Islet precursor cell (in vitro differentiated cells): ENCODE results near the gene ROPN1.
"Not testable (repeated sequence)": the region's sequence is repeated elsewhere in the genome, so short reads cannot be mapped to it uniquely, and the experiment has no call there.

Experiments
- DNase-seq: peaks from one replicate; pipeline ENCODE4 v3.0.0-alpha.2; 2018

ROPN1 gene

DNA sequence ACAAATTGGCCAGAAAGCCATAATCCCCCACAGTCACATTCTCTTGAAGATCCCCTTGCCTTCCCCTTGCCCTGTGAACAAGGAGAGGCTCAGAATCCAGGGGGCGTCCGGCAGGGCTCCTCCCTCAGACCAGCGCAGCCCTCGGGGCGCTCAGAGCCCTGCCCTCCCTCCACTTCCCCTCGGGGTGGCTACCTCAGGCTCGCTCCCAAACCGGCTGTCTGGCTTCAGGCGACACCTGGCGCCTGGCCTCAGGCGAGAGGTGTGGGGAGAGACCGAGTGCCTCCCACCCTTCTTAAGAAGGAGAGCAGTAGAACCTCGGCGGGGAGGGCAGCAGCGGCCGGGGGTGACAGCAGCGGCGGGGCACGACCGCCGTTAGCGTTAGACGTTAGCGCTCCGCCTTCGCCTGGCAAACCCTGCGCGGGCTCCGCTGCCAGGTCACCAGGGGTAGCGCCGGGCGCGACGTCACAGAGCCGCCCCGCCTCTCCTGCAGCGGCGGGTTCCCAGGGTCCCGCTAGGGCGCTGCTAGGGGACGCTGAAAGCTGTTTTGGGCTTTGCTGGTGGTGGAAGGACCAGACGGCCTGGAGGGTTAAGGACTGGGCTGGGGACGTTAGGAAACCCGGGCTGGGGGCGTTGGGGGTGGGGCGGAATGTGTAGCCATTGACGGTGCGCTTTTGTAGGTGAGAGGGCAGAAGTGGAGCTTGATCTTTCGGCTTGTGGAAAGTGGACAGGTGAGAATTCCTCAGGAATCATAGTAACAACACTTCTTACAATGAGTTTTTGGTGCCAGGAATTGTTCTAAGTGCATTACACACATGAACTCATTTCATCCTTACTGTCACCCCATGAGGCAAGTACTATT, at the start of gene ROPN1:
ROPN1 (minus strand) TSS at position 395 of the 859 bp plus-strand sequence. CDS start 11,643 bp downstream, outside the sequence.
- not testable (repeated sequence) for DNase-seq

DNA sequence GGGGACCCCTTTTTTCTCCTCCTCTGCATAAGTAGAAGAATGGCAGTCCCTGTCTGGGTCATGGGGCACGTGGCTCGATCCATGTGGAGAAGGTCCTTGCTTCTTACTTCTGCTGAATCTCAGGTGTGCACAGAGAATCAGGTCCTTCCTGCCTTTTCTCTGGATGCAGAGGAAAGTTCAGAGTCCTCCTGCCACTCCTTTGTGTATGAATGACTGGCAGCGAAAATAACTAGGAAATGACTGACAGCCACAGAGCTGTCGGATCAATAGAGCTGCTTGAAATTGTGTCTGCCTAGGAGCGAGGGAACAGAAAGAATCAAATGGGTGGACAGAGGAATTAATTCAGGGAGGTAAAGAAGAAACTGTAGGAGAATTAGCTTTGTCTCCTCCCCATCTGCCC, 49.6 kb upstream of the ROPN1 start:
- DNase-seq: no peak

DNA sequence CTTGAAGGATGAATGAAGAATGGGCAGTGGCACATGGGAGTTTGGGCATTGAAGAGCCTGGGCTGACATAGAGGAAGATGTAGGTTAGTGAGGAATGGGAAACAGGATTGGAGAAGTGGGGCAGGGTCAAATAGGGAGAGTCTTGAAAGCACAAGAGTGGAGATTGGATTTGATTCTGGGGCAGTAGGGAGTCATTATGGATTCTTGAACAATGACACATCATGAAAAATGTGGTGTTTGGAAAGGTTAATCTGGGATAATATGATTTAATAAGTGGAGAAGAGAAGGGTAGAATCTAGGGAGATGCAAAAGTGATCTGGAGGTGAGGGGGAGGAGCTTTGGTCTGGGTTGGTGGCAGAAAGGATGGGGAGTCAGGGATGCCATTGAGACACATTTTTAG, 45.4 kb upstream of the ROPN1 start:
- no peak for DNase-seq

DNA sequence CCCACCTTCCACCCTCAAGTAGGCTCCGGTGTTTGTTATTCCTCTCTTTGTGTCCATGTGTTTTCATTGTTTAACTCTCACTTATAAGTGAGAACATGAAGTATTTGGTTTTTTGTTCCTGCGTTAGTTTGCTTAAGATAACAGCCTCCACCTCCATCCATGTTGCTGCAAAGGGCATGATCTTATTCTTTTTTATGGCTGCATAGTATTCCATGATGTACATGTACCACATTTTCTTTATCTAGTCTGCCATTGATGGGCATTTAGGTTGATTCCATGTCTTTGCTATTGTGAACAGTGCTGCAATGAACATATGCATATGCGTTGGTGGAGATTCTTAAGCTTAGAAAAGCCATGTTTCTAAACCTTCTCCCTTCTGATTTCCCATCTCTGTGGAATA, 44.3 kb upstream of the ROPN1 start:
- not testable (repeated sequence) for DNase-seq

DNA sequence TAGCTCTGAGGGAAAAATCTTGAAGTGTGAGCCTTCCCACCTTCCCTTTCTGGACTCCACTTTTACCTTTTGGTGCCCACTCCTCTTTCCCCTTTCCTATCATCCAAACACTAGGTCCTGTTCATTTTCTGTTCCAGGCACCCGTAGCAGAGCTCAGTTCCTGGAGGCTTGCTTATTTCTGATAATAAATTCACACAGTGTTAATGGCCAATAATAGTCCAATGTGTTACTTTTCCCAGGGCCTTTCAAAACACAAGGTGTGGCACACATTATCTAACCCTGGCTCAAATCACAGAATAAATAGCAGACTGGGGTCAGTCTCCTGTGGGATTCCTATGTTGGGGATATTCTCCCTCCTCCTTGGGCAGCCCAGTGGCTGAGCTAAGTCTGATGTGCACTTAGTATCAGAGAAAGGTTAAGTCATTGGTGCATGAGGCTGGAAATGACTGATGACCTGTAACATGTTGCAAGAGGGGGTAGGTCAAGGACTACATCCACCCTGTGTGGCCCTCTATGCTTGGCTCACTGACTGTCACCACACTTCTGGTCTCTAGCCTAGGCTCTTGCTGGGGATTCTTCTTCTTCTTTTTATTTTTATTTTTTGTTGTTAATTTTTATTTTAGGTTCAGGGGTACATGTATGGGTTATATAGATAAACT, 43.7 kb upstream of the ROPN1 start:
- DNase-seq: no peak

DNA sequence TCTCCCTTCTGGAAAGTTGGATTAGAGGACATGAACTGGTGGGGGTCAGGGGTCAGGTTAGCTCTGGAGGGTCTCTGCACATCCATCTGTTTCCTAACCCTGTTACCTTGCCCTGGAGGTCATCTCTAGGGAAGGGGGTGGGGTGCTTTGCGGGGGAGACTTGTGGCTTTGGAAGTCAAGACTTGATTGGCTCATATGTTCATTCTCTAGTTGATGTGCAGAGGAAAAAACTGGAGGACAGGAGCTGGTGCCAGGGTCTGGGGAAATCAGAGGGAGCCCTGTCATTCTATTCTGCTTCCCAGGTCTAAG, 42.9 kb upstream of the ROPN1 start:
- no peak for DNase-seq

DNA sequence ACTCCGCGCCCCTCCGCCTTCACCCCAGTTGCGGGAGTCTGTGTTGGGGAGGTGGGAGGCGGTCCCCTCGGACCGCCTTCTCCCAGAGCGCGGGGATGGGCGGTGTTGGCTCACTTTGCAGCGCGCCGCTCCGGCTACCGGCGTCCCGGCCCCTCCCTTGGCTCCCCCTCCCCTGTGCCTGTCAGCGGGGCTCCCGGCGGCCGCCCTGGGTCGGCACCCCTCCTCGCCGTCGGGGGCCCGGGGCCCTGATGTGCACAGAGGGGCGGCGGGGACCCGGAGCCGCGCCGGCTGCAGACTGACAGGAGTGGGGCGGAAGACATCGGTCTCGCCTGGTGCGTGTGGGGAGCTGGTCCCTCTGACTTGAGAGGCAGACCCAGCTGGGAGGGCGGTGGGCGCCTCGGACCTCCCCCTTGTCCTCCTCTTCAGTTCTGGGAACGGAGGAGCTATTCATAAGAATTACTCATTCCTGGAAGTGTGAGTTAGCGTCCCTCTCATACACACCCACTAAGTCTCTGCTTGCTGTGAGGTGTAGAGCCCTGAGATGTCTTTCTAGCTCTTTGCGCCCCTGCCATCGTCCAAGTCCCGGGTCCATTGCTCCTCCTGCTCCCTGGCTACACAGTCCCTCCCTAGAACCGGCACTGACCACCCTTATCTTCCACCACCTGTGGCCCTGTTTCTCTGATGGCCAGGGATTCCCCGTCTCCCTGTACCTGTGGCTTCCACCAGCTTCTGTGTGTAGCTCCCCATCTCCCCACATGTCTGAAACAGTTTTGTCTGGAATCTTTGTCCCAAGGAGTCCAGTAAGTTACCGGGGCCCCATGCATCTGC, 42.3 kb upstream of the ROPN1 start:
- peak; percentile 62 for DNase-seq

DNA sequence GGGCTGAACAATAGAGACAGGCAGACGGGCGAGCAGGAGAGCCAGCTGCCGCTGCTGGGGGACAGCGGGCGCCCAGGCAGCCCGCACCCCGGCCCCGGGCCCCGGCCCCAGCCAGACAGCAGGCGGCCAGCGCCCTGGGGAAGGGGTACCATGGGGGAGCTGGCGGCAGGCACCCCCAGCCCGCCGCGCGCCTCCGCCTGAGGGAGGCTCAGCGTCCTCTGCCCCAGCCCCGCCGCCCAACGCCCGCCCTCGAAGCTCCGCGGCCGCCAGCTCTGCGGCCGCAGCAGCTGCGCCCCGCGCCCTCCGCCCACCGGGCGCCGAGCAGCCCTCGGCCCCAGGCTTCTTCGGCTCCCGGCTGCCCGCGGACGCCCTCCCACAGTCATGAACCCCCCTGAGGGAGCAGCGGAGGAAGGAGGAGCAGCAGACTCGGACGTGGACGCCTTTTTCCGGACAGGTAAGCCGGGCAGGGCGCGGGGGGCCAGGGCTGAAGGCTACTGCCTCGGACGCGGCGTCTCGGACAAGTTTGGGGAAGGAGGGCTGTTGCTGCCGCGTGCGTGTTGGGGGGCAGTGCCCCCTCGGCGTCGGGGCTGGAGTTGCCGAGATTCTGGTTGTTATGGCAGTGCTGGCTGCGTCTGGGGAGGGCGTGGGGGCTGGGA, 41.6 kb upstream of the ROPN1 start, which contains the start of gene KALRN:
KALRN (plus strand) TSS at position 10 of the 656 bp plus-strand sequence.
- peak; percentile 65 for DNase-seq

DNA sequence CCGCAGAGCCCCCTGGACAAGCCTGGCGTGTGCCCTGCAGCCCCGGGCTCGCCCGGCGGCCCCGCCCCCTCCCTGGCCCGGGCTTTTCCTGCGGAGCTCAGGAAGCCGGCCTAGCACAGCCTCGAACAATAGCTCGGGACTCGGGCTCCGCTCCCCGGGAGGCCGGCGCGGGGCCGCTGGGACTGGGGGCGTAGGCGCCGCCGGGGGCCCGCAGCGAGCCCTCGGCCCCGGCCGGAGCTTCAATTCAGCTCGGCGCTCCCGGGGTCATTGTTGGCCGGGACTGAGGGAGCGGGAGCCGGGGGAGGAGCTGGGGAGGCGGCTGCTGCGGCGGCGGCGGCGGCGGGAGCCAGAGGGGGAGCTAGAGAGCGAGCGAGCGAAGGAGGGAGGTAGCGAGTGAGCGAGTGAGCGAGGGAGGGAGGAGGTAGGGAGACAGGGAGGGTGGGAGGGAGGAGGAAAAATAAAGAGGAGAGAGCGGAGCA, 41.0 kb upstream of the ROPN1 start:
- DNase-seq: peak; percentile 95

DNA sequence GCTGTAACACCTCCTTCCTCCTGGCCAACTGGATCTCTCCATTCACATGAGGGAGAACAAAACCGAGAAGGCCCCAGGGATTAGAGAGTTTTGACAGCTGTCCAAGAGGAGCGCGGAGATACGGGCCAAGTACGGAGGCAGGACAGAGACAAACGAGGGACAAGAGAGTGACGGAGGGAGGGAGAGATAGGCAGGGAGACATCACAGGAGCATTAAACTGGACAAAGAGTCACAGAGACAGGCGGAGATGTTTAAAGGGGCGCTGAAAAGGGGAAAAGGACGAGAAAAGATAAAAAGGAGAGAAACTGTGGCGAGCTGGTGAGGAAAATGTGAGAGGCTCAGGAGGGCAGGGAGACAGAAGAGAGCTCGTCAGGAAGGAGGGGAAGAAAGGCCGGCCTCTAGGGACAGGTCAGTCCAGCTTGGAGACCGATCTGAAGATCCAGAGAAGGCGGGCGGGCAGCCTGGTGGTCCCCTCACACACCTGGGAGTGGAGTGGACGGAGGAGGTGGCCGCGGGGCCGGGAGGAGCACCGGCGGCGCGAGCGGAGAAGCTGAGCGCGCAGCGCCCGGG, 40.5 kb upstream of the ROPN1 start:
- no peak for DNase-seq

DNA sequence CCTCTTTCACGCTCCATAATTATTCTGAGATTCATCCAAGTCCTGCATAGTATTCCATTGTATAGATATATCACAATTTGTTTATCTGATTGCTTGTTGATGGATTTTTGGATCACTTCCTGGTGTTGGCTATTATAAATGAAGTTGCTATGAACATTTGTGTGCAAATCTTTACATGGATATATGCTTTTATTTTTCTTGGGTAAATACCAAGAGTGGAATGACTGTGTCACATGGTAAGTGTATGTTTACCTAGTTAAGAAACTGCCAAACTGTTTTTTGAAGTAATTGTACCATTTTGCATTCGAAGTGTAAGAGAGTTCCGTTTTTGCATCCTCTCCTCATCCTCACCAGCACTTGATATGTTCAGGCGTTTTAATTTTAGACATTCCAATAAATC, 34.6 kb upstream of the ROPN1 start:
- DNase-seq: no peak

DNA sequence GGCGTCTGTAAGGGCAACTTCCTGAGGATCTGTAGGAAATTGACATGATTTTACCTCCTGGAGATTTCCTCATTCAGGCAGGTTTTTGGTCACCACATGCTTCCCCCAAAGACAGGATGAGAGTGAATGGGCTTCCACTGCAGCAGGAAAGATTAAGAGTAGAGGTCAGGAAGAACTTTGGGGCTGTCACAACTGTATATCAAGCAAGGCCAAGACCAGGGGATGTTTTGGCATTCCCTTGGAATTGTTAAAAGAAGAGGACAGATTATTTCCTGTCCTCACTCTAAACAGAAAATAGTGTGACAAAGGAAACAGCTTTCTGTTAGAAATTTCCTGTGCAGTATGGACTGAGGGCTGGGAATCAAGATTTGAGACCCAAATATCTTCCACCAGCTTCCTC, 31.6 kb upstream of the ROPN1 start:
- DNase-seq: not testable (repeated sequence)

DNA sequence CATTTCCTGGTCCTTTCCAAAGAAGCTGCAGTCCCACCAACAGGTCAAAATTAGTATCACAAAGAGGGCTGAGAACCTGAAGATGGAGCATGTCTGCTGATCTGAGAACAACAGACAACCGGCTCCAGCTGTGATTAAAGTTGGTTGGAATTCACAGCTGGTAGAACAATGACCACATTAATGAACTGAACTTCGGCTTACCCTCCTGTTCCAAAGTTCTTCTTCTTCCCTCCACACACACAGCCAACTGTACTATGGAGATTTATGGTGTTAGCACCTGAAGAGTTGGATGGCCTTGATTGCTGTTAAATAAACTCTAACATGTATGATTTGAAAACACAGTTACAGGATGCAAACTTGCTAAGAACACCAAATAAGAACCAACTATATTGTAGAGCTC, 27.4 kb upstream of the ROPN1 start:
- DNase-seq: no peak

DNA sequence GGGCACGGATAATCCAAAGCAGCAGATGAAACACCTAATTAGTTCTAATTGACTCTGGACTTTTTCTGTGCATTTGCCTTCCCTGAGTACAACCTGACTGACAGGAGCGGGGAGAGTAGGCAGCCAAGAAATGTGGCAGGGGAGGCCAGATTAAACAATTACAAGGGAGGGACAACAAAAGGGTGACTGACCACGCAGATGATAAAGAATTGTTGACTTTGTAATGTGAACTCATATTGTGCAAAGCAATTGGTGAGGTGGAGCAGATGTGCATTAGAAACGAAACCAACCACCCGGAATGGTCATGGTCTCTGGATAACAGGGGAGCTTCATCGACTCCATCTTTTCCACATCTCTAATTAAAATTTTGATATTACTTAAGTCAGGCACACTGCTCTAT, 25.6 kb upstream of the ROPN1 start:
- DNase-seq: not testable (repeated sequence)

DNA sequence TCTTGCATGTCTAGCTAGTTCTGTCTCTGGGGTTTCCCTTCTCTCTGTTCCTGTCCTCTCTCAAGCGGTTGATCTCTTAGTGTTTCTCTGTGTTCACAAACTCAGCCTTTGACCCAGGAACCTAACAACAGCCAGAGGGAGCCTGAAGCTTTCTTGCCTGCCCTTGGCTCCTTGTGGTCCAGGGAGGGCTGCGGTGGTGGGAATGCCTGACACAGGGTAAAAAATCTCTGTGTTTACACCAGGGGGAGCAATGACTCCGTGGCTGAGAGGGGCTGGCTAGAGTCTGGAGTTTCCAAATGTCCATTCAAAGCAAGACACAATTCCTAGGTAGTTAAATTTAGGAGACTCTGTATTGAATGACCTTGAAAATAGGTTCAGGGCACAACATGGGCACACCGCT, 24.6 kb upstream of the ROPN1 start:
- peak; percentile 88 for DNase-seq

DNA sequence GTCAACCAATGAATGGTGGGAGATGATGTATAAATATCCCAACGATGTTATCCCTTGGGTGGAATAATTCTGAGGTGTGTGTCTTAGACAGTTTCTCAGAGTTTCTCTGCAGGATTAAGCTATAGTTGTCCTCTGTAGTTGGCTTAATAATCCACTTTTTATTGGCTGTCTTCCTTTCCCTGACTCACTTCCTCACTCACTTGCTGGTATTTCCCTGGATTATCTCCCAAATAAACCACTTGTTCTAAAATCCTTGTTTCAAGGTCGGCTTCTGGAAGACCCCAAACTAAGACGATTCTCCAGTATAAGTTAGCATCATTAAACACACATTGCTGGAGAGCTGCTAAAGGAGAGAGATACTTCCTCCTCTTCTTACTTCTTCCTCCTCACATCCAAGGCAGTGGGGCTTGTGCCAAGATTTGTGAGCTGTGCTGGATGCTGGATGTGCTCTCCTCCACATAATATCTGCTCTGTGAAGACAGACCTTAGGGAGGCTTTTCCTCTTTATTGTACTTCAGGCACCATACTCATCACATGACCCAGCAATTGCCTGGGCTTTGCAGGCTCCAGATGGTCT, 22.5 kb upstream of the ROPN1 start:
- no peak for DNase-seq

DNA sequence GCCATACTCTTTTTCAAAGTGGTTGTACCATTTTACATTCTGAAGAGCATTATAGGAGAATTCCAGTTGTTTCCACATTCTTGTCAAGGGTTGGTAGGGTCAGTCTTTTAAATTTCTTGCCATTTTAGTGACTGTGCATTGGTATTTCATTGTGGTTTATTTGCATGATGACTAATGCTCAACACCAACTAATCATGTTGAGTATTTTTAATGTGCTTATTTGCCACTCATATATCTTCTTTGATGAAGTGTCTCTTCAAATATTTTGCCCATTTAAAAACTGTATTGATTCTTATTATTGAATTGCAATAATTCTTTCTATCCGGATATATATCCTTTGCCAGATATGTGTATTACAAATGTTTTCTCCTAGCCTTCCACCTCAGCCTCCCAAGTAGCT, 16.4 kb upstream of the ROPN1 start:
- DNase-seq: not testable (repeated sequence)

DNA sequence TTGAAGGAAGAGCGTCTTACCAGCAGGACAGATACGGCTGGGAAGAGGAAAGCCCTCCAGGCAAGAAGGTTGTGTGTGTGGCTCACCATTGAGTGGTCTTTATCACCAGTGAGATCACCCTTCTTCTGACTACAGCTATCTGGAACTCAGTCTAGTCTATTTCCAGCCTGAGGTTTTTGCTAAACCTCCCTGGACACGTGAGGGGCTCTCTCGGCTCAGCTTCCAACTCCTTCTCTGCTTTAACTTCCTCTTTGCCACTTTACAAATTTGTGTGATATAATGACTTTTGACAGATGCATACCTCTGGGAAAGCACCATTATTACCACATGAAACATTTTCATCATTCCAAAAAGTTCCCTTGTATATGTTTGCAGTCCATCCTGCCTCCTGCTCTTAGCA, 15.3 kb upstream of the ROPN1 start:
- DNase-seq: peak; percentile 80

DNA sequence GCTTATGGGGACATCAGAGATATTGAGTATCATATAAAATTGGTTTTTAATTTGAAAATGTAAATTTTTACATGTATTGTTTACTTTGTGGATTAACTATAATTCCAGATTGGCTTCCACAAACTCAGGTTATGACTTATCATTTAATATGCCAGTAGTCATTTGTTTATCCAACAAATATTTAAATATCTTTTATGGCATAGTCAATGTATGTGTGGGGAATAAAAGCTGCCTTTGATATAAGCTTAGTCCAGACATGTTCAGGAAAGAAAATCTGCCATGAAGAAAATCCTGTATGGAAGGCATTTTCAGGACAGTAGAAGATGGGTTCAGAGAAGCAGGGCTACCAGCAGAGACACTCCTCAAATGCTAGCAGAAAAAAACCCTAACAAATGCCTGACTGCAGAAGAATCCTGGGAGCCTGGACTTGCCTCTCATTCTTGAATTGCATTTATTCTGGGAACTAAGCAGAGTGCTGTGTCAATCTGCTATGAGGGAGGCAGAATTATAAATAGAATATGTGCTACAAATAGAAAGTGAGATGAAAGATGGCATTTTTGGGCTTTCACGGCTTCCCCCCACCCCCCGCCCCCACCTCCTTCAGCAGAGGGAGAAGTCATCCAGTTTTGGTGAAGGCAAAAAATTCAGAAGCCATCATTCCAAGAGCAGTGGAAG, 10.6 kb upstream of the ROPN1 start:
- not testable (repeated sequence) for DNase-seq

DNA sequence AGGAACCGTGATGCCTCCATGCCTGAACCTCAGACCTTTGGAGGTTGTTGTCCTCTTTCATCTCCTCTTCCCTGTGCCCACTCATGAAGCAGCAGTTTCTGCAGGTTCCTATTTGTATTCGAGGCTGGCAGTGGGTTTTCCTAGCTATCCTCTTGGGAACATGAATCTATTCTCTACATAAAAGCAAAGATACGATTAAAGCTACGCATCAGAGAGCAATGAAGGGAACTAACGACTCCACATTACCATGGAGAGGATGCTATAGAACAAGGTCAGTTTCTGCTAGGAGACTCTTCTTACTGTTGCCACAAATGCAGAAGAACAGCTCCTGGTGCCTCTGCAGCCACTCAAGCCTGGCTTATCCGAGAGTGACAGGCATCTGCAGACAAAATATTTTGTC, 9.4 kb upstream of the ROPN1 start:
- DNase-seq: not testable (repeated sequence)

DNA sequence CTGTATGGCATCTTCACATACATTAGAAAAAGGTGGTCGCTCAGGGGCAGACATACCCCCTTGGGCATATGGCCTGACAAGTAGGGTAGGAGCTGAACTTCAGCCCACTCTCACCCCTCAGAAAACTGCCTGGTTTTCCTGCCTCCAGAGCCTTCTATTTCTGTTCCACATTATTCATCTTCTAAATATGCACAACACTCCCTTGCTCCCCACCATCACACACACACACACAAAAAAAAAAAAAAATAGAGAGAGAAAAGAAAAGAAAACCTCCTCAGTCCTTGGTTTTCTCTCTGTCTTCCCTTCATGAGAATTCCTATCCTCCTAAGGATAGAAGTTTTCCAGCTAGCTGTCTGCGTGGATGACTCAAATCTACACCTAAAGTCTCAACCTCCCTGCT, 5.6 kb upstream of the ROPN1 start:
- DNase-seq: no peak

DNA sequence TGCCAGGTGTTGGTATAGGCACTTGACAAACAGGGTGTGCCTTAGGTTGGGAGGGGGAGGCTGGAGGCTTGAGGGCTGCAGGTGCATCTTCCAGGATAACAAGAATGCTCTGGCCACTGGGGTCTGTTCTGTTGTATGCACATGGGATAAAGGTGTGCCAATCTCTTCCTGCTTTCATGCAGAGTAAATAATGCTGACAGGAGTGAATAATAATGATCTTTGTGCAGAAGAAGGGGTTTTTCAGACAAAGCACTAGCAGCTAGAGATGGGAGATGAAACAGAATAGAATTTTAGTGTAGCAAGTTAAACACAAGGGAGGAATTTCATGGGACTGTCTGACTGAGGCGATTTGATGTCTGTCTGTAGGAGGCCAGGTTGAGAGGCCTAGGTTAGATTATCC, 1.9 kb upstream of the ROPN1 start:
- DNase-seq: no peak
